DND-41 (cell line): ENCODE results near the gene DSCAML1.

Experiments used
- ATAC-seq: fragments of 200-7000 bp; cut with Tn5 transposase; 3 replicates; pipeline ENCODE4 v1.9.1; 2021; ENCODE audit warnings: low read depth; ENCODE audit not compliant: insufficient read depth
- DNase-seq: peaks from one replicate; pipeline ENCODE4 v3.0.0-alpha.2; 2020
- H2AFZ ChIP-seq: 2 replicates; pipeline ENCODE4 v1.6.0; 2012; ENCODE audit warnings: low read depth, low read length
- H3K27ac ChIP-seq: 2 replicates; pipeline ENCODE4 v1.5.1; 2012; ENCODE audit warnings: low read length, inconsistent platforms
- H3K27me3 ChIP-seq: fragments of 200-600 bp; sonication (generic); 2 replicates; pipeline ENCODE4 v1.6.0; 2012; ENCODE audit warnings: low read length, mild to moderate bottlenecking, inconsistent platforms; ENCODE audit not compliant: insufficient read depth, poor library complexity
- H3K36me3 ChIP-seq: 2 replicates; pipeline ENCODE4 v1.5.1; 2012; ENCODE audit warnings: low read length, inconsistent platforms; ENCODE audit not compliant: insufficient read depth
- H3K4me1 ChIP-seq: 2 replicates; pipeline ENCODE4 v1.5.1; 2012; ENCODE audit warnings: mild to moderate bottlenecking, low read length; ENCODE audit not compliant: insufficient read depth
- H3K4me2 ChIP-seq: 2 replicates; pipeline ENCODE4 v1.6.0; 2012; ENCODE audit warnings: mild to moderate bottlenecking, moderate library complexity, low read length, inconsistent platforms; ENCODE audit not compliant: insufficient read depth
- H3K4me3 ChIP-seq, 2 experiments: fragments of 200-600 bp in 1 of 2; shearing (Covaris generic) in 1 of 2; 2 replicates each; pipeline ENCODE4 v1.5.1; 2012 to 2016; ENCODE audit warnings: inconsistent platforms in 2 of 2, low read length in 2 of 2, mild to moderate bottlenecking in 2 of 2, low read depth in 1 of 2, moderate library complexity in 1 of 2
- H3K79me2 ChIP-seq: 2 replicates; pipeline ENCODE4 v1.6.0; 2012; ENCODE audit warnings: low read length, inconsistent platforms; ENCODE audit not compliant: insufficient read depth
- H3K9ac ChIP-seq: 2 replicates; pipeline ENCODE4 v1.6.0; 2012; ENCODE audit warnings: low read depth, mild to moderate bottlenecking, inconsistent platforms, low read length, moderate library complexity
- H3K9me3 ChIP-seq: 2 replicates; pipeline ENCODE4 v1.5.1; 2012; ENCODE audit warnings: low read length, moderate library complexity, mild to moderate bottlenecking, inconsistent platforms; ENCODE audit not compliant: insufficient read depth, severe bottlenecking
- H4K20me1 ChIP-seq: 2 replicates; pipeline ENCODE4 v1.6.0; 2012; ENCODE audit warnings: low read length; ENCODE audit not compliant: insufficient read depth
- EZH2 ChIP-seq: IDR thresholded peaks from 3 replicates; pipeline ENCODE4 v1.6.1; 2012; ENCODE audit warnings: borderline replicate concordance, low read depth, mild to moderate bottlenecking, moderate library complexity, low read length, inconsistent platforms; ENCODE audit not compliant: severe bottlenecking
- TF ChIP-seq, protein P1 (sequence below): IDR thresholded peaks from 2 replicates; pipeline ENCODE4 v1.5.1; 2012; ENCODE audit warnings: borderline replicate concordance, low read length, moderate library complexity, mild to moderate bottlenecking; ENCODE audit not compliant: poor library complexity, severe bottlenecking; ENCODE audit errors: extremely low read depth

The DSCAML1 gene

DNA sequence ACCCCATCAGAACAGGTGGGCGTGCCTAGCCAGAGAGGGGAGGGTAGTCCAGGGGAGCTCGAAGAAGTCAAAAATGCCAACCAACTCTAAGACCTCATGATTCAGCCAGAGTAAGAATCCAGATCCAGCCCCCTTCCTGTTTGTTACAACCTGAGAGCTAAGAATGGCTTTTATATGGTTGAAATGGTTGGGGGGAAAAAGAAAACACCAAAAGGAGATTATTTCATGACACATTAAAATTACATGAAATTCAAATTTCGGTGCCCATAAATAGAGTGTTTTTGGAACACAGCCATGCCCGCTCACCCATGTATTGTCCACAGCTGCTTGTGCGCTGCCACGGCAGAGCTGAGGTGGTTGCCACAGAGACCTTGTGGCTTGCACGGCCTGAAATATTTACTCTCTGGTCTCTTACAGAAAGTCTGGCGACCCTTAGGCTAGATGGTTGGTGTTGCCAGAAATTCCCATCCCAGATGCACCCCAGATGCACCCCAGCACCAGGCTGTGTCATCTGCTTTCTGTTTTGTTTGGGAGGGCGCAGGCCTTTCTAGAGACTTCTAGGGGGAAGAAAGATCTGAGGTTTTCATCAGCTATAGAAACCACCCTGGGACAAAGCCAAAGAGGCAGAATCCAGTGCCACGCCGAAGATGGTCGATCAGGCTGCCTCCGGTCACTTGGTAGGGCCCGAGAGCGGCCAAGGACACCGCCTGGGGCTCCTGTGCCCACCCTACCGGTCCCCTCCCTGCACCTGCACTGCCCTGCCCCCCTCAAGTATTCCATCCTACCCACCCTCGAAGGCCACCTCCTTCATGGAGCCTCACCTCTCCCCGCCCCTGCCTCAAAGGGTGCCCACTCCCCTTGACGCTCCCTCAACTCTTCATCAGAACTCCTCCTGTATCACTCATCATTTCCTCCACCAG lies 80.2 kb downstream of the DSCAML1 start:
- Histone ChIP-seq H3K79me2 (no peaks in the 10 kb centered on the region), H2AFZ (no peak overlapping the region), H3K4me2 (no peak overlapping the region), H3K4me3 (no peak overlapping the region), H3K27ac (no peak overlapping the region), H3K9me3 (no peaks in the 10 kb centered on the region), H3K4me1 (no peaks in the 10 kb centered on the region), H4K20me1 (peaks cover 14% of the 10 kb centered on the region), H3K27me3 (no peaks in the 10 kb centered on the region), H3K9ac (no peak overlapping the region), H3K36me3 (no peaks in the 10 kb centered on the region)
- no peak for DNase-seq
- TF ChIP-seq, protein P1, sequence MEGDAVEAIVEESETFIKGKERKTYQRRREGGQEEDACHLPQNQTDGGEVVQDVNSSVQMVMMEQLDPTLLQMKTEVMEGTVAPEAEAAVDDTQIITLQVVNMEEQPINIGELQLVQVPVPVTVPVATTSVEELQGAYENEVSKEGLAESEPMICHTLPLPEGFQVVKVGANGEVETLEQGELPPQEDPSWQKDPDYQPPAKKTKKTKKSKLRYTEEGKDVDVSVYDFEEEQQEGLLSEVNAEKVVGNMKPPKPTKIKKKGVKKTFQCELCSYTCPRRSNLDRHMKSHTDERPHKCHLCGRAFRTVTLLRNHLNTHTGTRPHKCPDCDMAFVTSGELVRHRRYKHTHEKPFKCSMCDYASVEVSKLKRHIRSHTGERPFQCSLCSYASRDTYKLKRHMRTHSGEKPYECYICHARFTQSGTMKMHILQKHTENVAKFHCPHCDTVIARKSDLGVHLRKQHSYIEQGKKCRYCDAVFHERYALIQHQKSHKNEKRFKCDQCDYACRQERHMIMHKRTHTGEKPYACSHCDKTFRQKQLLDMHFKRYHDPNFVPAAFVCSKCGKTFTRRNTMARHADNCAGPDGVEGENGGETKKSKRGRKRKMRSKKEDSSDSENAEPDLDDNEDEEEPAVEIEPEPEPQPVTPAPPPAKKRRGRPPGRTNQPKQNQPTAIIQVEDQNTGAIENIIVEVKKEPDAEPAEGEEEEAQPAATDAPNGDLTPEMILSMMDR = no peak
- no peak for TF ChIP-seq EZH2
- no peak for ATAC-seq

DNA sequence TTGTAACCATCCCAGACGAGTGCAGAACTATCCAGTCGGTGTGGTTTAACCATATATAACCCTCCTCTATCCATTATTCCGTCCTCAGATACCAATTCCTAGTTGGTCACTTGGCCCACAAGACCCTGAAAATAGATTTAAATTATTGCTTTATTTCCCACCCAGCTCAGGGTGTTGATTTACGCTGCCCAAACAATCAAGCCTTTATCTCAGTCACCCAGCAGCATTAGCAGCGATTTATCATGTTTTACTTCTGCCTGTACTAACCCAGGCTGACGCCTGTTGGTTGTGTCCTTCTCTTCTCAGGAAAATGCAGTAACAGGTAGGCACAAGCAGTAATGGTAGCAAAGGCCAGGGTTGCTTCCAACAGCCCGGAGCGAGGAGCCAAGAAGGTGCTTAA lies 81.2 kb downstream of the DSCAML1 start:
- Histone ChIP-seq H3K4me2 (no peak overlapping the region), H4K20me1 (peaks cover 13% of the 10 kb centered on the region), H3K9ac (no peak overlapping the region), H3K36me3 (no peaks in the 10 kb centered on the region), H3K9me3 (no peaks in the 10 kb centered on the region), H3K79me2 (no peaks in the 10 kb centered on the region), H3K4me1 (no peaks in the 10 kb centered on the region), H3K27ac (no peak overlapping the region), H3K27me3 (no peaks in the 10 kb centered on the region), H2AFZ (no peak overlapping the region), H3K4me3 (no peak overlapping the region)
- DNase-seq (no peak), ATAC-seq (no peak)
- no peak for TF ChIP-seq EZH2
- TF ChIP-seq, protein P1 = no peak

DNA sequence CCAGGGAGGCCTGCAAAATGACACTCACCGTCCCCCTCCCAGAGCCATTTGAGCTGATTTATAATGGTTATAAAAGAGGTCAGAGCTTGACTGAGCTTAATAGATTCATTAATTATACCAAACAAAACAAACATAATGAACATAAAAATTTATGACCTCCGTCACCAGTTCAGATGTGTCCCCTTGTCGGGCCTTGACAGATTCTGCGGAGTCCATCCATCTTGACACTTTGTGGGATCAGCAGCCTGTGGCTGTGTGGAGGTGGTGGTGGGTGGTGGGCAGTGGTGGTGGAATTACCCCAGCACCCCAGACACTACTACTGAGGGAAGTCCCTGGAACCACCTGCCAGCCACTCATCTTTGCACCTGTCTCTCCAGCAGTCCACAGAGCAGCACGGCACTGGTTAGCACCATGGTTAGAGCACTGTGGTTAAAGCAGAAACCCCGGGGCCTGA lies 83.5 kb downstream of the DSCAML1 start:
- peaks cover 11% of the 10 kb centered on the region; the same call in 1 of the 2 replicates for H4K20me1 ChIP-seq
- TF ChIP-seq, protein P1 = no peak
- TF ChIP-seq EZH2 = no peak
- H3K4me2 ChIP-seq = no peak overlapping the region
- H3K9ac ChIP-seq = no peak overlapping the region
- H3K4me1 ChIP-seq = no peaks in the 10 kb centered on the region
- no peak overlapping the region for H2AFZ ChIP-seq
- DNase-seq (no peak), ATAC-seq (no peak)
- H3K27ac ChIP-seq = no peak overlapping the region
- H3K79me2 ChIP-seq = no peaks in the 10 kb centered on the region
- H3K27me3 ChIP-seq = no peaks in the 10 kb centered on the region
- no peaks in the 10 kb centered on the region for H3K36me3 ChIP-seq
- H3K4me3 ChIP-seq = no peak overlapping the region
- H3K9me3 ChIP-seq = no peaks in the 10 kb centered on the region
